ENCODE measurements around the gene PDE6G. TPM values are rescaled to one million over a fixed set of nuclear protein-coding genes. Genes with fewer than 3 reads are reported as not detected.

The PDE6G gene
- total and polyA plus RNA-seq, 2 of the 13 experiments (the other 11 are each of a cell fraction or from before 2014, with no cell fraction given) = 1.4 to 6.7 TPM

DNA sequence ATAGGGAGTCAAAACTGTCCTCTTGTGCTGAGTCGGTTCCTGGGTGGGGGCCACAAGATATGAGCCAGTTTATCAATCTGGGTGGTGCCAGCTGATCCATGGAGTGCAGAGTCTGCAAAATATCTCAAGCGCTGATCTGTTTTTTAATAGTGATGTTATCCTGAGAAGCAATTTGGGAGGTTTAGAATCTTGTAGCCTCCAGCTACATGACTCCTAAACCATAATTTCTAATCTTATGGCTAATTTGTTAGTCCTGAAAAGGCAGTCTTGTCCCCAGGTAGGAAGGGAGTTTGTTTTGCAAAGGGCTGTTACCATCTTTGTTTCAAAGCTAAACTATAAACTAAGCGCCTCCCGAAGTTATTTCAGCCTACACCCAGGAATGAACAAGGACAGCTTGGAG, 17.7 kb downstream of the PDE6G start (continued):
- TF ChIP-seq, protein P1, sequence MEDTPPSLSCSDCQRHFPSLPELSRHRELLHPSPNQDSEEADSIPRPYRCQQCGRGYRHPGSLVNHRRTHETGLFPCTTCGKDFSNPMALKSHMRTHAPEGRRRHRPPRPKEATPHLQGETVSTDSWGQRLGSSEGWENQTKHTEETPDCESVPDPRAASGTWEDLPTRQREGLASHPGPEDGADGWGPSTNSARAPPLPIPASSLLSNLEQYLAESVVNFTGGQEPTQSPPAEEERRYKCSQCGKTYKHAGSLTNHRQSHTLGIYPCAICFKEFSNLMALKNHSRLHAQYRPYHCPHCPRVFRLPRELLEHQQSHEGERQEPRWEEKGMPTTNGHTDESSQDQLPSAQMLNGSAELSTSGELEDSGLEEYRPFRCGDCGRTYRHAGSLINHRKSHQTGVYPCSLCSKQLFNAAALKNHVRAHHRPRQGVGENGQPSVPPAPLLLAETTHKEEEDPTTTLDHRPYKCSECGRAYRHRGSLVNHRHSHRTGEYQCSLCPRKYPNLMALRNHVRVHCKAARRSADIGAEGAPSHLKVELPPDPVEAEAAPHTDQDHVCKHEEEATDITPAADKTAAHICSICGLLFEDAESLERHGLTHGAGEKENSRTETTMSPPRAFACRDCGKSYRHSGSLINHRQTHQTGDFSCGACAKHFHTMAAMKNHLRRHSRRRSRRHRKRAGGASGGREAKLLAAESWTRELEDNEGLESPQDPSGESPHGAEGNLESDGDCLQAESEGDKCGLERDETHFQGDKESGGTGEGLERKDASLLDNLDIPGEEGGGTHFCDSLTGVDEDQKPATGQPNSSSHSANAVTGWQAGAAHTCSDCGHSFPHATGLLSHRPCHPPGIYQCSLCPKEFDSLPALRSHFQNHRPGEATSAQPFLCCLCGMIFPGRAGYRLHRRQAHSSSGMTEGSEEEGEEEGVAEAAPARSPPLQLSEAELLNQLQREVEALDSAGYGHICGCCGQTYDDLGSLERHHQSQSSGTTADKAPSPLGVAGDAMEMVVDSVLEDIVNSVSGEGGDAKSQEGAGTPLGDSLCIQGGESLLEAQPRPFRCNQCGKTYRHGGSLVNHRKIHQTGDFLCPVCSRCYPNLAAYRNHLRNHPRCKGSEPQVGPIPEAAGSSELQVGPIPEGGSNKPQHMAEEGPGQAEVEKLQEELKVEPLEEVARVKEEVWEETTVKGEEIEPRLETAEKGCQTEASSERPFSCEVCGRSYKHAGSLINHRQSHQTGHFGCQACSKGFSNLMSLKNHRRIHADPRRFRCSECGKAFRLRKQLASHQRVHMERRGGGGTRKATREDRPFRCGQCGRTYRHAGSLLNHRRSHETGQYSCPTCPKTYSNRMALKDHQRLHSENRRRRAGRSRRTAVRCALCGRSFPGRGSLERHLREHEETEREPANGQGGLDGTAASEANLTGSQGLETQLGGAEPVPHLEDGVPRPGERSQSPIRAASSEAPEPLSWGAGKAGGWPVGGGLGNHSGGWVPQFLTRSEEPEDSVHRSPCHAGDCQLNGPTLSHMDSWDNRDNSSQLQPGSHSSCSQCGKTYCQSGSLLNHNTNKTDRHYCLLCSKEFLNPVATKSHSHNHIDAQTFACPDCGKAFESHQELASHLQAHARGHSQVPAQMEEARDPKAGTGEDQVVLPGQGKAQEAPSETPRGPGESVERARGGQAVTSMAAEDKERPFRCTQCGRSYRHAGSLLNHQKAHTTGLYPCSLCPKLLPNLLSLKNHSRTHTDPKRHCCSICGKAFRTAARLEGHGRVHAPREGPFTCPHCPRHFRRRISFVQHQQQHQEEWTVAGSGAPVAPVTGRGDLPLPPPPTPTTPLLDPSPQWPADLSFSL (CRISPR knock-in tag; IDR thresholded peaks at IDR 0.05) = no peak
- TF ChIP-seq ZNF749 (CRISPR knock-in tag; IDR thresholded peaks at IDR 0.05; ENCODE audit: borderline replicate concordance) = no peak
- no peak for TF ChIP-seq ZNF331 (CRISPR knock-in tag; IDR thresholded peaks at IDR 0.05)
- TF ChIP-seq PHB2 (IDR thresholded peaks at IDR 0.05; ENCODE audit: partially characterized antibody) = no peak
- no peak for TF ChIP-seq ZNF552 (CRISPR knock-in tag; IDR thresholded peaks at IDR 0.05; ENCODE audit: borderline replicate concordance)
- TF ChIP-seq, protein P2, sequence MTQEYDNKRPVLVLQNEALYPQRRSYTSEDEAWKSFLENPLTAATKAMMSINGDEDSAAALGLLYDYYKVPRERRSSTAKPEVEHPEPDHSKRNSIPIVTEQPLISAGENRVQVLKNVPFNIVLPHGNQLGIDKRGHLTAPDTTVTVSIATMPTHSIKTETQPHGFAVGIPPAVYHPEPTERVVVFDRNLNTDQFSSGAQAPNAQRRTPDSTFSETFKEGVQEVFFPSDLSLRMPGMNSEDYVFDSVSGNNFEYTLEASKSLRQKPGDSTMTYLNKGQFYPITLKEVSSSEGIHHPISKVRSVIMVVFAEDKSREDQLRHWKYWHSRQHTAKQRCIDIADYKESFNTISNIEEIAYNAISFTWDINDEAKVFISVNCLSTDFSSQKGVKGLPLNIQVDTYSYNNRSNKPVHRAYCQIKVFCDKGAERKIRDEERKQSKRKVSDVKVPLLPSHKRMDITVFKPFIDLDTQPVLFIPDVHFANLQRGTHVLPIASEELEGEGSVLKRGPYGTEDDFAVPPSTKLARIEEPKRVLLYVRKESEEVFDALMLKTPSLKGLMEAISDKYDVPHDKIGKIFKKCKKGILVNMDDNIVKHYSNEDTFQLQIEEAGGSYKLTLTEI (CRISPR knock-in tag; conservative IDR thresholded peaks at IDR 0.05) = no peak
- no peak for TF ChIP-seq MATR3 (CRISPR knock-in tag; IDR thresholded peaks at IDR 0.05)
- no peak for TF ChIP-seq HNRNPH1 (optimal IDR thresholded peaks at IDR 0.05; ENCODE audit: low read depth, low read length)
- TF ChIP-seq ZNF773 (CRISPR knock-in tag; IDR thresholded peaks at IDR 0.05; ENCODE audit: borderline replicate concordance) = no peak
- no peak for TF ChIP-seq NKX3-1 (CRISPR knock-in tag; IDR thresholded peaks at IDR 0.05)
